K562 (cell line): ENCODE data around the gene CHPF. TPM values are rescaled to one million over a fixed set of nuclear protein-coding genes. Genes with fewer than 3 reads are reported as not detected.

Experiments used
- BRF2 ChIP-seq: IDR thresholded peaks from 3 replicates; pipeline ENCODE4 v1.6.1; 2011; ENCODE audit warnings: borderline replicate concordance, mild to moderate bottlenecking; ENCODE audit not compliant: insufficient read length, insufficient read depth
- CREB1 ChIP-seq, 2 experiments: sonication (generic) in 1 of 2; formaldehyde crosslinking in 1 of 2; IDR thresholded peaks; 2 replicates each; pipeline versions ENCODE4 v1.6.1 to v1.8.0; 2012 to 2022; ENCODE audit warnings: inconsistent platforms in 1 of 2, mild to moderate bottlenecking in 1 of 2, missing genetic modification reagents in 1 of 2, moderate library complexity in 1 of 2
- ELF1 ChIP-seq: fragments of 200-800 bp; sonication (Bioruptor generic); IDR thresholded peaks from 2 replicates; pipeline ENCODE4 v1.6.1; 2016; ENCODE audit warnings: missing genetic modification characterization, missing compliant biosample characterization
- GTF2B ChIP-seq: IDR thresholded peaks from 2 replicates; pipeline ENCODE4 v1.6.1; 2011; ENCODE audit not compliant: insufficient read length; ENCODE audit errors: extremely low read depth
- HES1 ChIP-seq: fragments of 450-650 bp; IDR thresholded peaks from 2 replicates; pipeline ENCODE4 v1.6.1; 2016; ENCODE audit warnings: low read depth, mild to moderate bottlenecking, moderate library complexity
- LARP7 ChIP-seq: fragments of 450-650 bp; IDR thresholded peaks from 2 replicates; pipeline ENCODE4 v1.6.1; 2016
- MYBL2 ChIP-seq, 2 experiments: fragments of 450-650 bp in 1 of 2; sonication (generic) in 1 of 2; formaldehyde crosslinking in 1 of 2; IDR thresholded peaks; 2 replicates each; pipeline versions ENCODE4 v1.6.1 to v1.8.1; 2017 to 2022; ENCODE audit warnings: borderline replicate concordance in 1 of 2, inconsistent platforms in 1 of 2, low read depth in 1 of 2, mild to moderate bottlenecking in 1 of 2, missing genetic modification reagents in 1 of 2, moderate library complexity in 1 of 2
- NBN ChIP-seq: fragments of 450-650 bp; IDR thresholded peaks from 2 replicates; pipeline ENCODE4 v1.6.1; 2016; ENCODE audit warnings: low read depth, mild to moderate bottlenecking
- PHB2 ChIP-seq: fragments of 450-650 bp; IDR thresholded peaks from 2 replicates; pipeline ENCODE4 v1.6.1; 2017; ENCODE audit warnings: low read depth
- RBBP5 ChIP-seq: fragments of 200-600 bp; sonication (generic); IDR thresholded peaks from 2 replicates; pipeline ENCODE4 v1.6.1; 2012; ENCODE audit warnings: borderline replicate concordance, mild to moderate bottlenecking, low read length, control low read depth, inconsistent platforms; ENCODE audit not compliant: insufficient read depth, poor library complexity, severe bottlenecking
- SLC30A9 ChIP-seq: fragments of 250-450 bp; sonication (Bioruptor Pico); IDR thresholded peaks from 2 replicates; pipeline ENCODE4 v1.8.0; 2022; ENCODE audit warnings: mild to moderate bottlenecking, moderate library complexity
- SNAPC5 ChIP-seq: fragments of 250-450 bp; sonication (Bioruptor Pico); IDR thresholded peaks from 2 replicates; pipeline ENCODE4 v1.8.0; 2021; ENCODE audit warnings: moderate library complexity, mild to moderate bottlenecking, inconsistent platforms
- TOE1 ChIP-seq, 2 experiments: fragments of 450-650 bp in 1 of 2; sonication (generic) in 1 of 2; formaldehyde crosslinking in 1 of 2; IDR thresholded peaks; 2 replicates each; pipeline versions ENCODE4 v1.7.1 to v1.8.0; 2016 to 2022; ENCODE audit warnings: borderline replicate concordance in 2 of 2, mild to moderate bottlenecking in 2 of 2, antibody characterized with exemption in 1 of 2, inconsistent platforms in 1 of 2, low read depth in 1 of 2, missing genetic modification reagents in 1 of 2, moderate library complexity in 1 of 2
- ZBTB34 ChIP-seq: fragments of 250-450 bp; sonication (Bioruptor Pico); IDR thresholded peaks from 2 replicates; pipeline ENCODE4 v1.8.0; 2021; ENCODE audit warnings: mild to moderate bottlenecking, moderate library complexity
- ZNF133 ChIP-seq: fragments of 250-450 bp; sonication (Bioruptor Pico); IDR thresholded peaks from 2 replicates; pipeline ENCODE4 v1.4.0; 2020; ENCODE audit warnings: mild to moderate bottlenecking
- ZNF232 ChIP-seq: sonication (generic); formaldehyde crosslinking; IDR thresholded peaks from 2 replicates; pipeline ENCODE4 v1.8.0; 2022; ENCODE audit warnings: mild to moderate bottlenecking, missing genetic modification reagents
- polyA plus RNA-seq, 8 experiments: library from polyadenylated mRNA; depleted of rRNA in 4 of 8; stranded (reverse) in 5 of 8; unstranded in 3 of 8; fragments of >200 nt; fragmentation: Nextera tagmentation in 2 of 8; fragmentation: Illumina TruSeq in 1 of 8; extraction: Ambion mirVana in 2 of 8; extraction: Trizol in 1 of 8; gene quantifications; 2 replicates each; pipeline versions ENCODE4 v1.2.1 to v1.2.3, GENCODE V29; 2011 to 2014; ENCODE audit warnings: inconsistent platforms in 1 of 8, missing spikeins in 1 of 8
- total RNA-seq, 7 experiments: library from RNA; depleted of rRNA in 6 of 7; stranded (reverse); fragments of >200 nt in 6 of 7; fragmentation: Illumina TruSeq in 2 of 7; extraction: Trizol in 2 of 7; gene quantifications; 2 replicates each; pipeline versions ENCODE4 v1.2.1 to v1.2.3, GENCODE V29; 2011 to 2021; ENCODE audit warnings: low replicate concordance in 1 of 7

Gene CHPF
- total and polyA plus RNA-seq, 9 of the 15 experiments (the other 6 are each of a cell fraction or from before 2014, with no cell fraction given), result 0.15 to 57.2 (median 7.9) TPM

GRCh38 chr2:219571311-219572236 is 28.0 kb upstream of the CHPF start, which contains the start of gene OBSL1 (continued):
- TF ChIP-seq HES1, result peak; percentile 68
- TF ChIP-seq ELF1 (tag), result no peak
- TF ChIP-seq NBN, result peak; percentile 86; the same call in 1 of the 2 replicates
- TF ChIP-seq CREB1 (IDR thresholded peaks at IDR 0.05), result peak; percentile 62
- TF ChIP-seq CREB1 (CRISPR knock-in tag; IDR thresholded peaks at IDR 0.05), result peak; percentile 57; the same call in 1 of the 2 replicates
- TF ChIP-seq SNAPC5, result no peak
- TF ChIP-seq ZBTB34 (CRISPR knock-in tag), result no peak
- no peak for TF ChIP-seq MYBL2 (IDR thresholded peaks at IDR 0.05; ENCODE audit: low read depth)
- TF ChIP-seq MYBL2 (CRISPR knock-in tag; IDR thresholded peaks at IDR 0.05; ENCODE audit: borderline replicate concordance), result no peak
- TF ChIP-seq TOE1 (IDR thresholded peaks at IDR 0.05; ENCODE audit: borderline replicate concordance), result peak; percentile 67
- no peak for TF ChIP-seq TOE1 (CRISPR knock-in tag; IDR thresholded peaks at IDR 0.05; ENCODE audit: borderline replicate concordance, low read depth)
- no peak for TF ChIP-seq GTF2B
- no peak for TF ChIP-seq ZNF232 (CRISPR knock-in tag)
- no peak for TF ChIP-seq BRF2
- peak; percentile 72; the same call in 1 of the 2 replicates for TF ChIP-seq LARP7
- TF ChIP-seq PHB2, result 0 out of 2 replicates have a peak, but pooled peaks have one; percentile 14
- no peak for TF ChIP-seq SLC30A9 (CRISPR knock-in tag)
- no peak for TF ChIP-seq ZNF133 (CRISPR knock-in tag)
- TF ChIP-seq RBBP5, result peak; percentile 69
